HEK293T (cell line): ENCODE results near the gene SERPINB10.

Source experiments
- ARNT ChIP-seq: fragments of 450-650 bp; IDR thresholded peaks from 2 replicates; pipeline ENCODE4 v1.6.1; 2017; ENCODE audit warnings: mild to moderate bottlenecking
- BHLHE40 ChIP-seq: fragments of 450-650 bp; IDR thresholded peaks from 2 replicates; pipeline ENCODE4 v1.6.1; 2016; ENCODE audit warnings: mild to moderate bottlenecking, moderate library complexity, borderline replicate concordance
- ELF4 ChIP-seq: fragments of 450-650 bp; IDR thresholded peaks from 2 replicates; pipeline ENCODE4 v1.6.1; 2017; ENCODE audit warnings: antibody characterized with exemption
- FOXA1 ChIP-seq: fragments of 450-650 bp; IDR thresholded peaks from 2 replicates; pipeline ENCODE4 v1.6.1; 2016; ENCODE audit warnings: mild to moderate bottlenecking
- FOXK2 ChIP-seq: fragments of 450-650 bp; IDR thresholded peaks from 2 replicates; pipeline ENCODE4 v1.6.1; 2016; ENCODE audit warnings: mild to moderate bottlenecking
- FOXM1 ChIP-seq: fragments of 450-650 bp; IDR thresholded peaks from 2 replicates; pipeline ENCODE4 v1.6.1; 2017; ENCODE audit warnings: mild to moderate bottlenecking, borderline replicate concordance
- HDGF ChIP-seq: fragments of 450-650 bp; IDR thresholded peaks from 2 replicates; pipeline ENCODE4 v1.6.1; 2017; ENCODE audit warnings: antibody characterized with exemption, borderline replicate concordance
- LEF1 ChIP-seq: fragments of 450-650 bp; IDR thresholded peaks from 2 replicates; pipeline ENCODE4 v1.6.1; 2017; ENCODE audit warnings: mild to moderate bottlenecking, borderline replicate concordance
- NFRKB ChIP-seq: fragments of 450-650 bp; IDR thresholded peaks from 2 replicates; pipeline ENCODE4 v1.6.1; 2016; ENCODE audit warnings: mild to moderate bottlenecking, moderate library complexity
- SP1 ChIP-seq: fragments of 450-650 bp; IDR thresholded peaks from 2 replicates; pipeline ENCODE4 v1.6.1; 2017
- SUZ12 ChIP-seq: fragments of 450-650 bp; IDR thresholded peaks from 2 replicates; pipeline ENCODE4 v1.6.1; 2016; ENCODE audit warnings: mild to moderate bottlenecking
- TARDBP ChIP-seq: fragments of 450-650 bp; IDR thresholded peaks from 2 replicates; pipeline ENCODE4 v1.6.1; 2016
- ZNF384 ChIP-seq: fragments of 450-650 bp; IDR thresholded peaks from 2 replicates; pipeline ENCODE4 v1.6.1; 2016
- TF ChIP-seq, protein P1 (sequence below): fragments of 450-650 bp; IDR thresholded peaks from 2 replicates; pipeline ENCODE4 v1.6.1; 2016

DNA sequence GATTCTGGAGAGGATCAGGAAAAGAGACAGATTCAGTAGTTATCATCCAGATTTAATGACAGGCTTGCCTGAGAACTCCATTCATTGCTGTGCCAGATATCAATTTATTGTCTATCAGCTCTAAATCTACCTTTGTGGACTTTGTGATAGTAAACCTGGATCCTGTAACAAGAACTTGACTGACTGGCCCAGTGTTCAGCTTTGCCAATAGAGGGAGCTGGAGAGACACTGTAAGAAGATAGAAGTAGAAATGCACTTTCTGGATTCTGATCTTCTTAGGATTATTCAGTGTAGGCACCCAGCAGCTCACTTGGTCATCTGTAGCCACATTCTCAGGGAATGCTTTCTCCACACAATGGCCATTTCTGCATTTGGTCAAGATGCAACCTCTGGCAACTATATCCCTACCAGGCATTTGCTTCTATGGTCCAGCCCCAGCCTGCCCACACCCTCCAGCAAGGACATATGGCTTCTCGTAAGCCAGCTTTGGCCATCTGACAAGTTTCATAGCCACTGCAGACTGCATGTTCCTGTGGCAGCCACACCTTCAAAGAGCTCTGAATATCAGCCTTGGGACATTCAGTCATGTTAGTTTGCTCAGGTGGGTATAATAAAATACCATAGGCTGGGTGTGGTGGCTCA is 56.0 kb downstream of the SERPINB10 start:
- TF ChIP-seq LEF1 (no peak), NFRKB (no peak), TARDBP (no peak), SP1 (no peak), FOXA1 (no peak), FOXM1 (no peak), FOXK2 (no peak), ARNT (no peak), HDGF (no peak), BHLHE40 (no peak), SUZ12 (no peak), ZNF384 (no peak), ELF4 (no peak)
- TF ChIP-seq, protein P1, sequence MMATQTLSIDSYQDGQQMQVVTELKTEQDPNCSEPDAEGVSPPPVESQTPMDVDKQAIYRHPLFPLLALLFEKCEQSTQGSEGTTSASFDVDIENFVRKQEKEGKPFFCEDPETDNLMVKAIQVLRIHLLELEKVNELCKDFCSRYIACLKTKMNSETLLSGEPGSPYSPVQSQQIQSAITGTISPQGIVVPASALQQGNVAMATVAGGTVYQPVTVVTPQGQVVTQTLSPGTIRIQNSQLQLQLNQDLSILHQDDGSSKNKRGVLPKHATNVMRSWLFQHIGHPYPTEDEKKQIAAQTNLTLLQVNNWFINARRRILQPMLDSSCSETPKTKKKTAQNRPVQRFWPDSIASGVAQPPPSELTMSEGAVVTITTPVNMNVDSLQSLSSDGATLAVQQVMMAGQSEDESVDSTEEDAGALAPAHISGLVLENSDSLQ, result 0 out of 2 replicates have a peak, but pooled peaks have one; percentile 22
